HepG2 (cell line): ENCODE measurements around the gene GRHL1. TPM values are rescaled to one million over a fixed set of nuclear protein-coding genes. Genes with fewer than 3 reads are reported as not detected.
A peak's percentile ranks its signal among the peaks of the same experiment; 100 is the strongest.

Source experiments
- AKAP8 ChIP-seq: sonication (generic); formaldehyde crosslinking; IDR thresholded peaks from 2 replicates; pipeline ENCODE4 v1.5.1; 2020; ENCODE audit warnings: mild to moderate bottlenecking, missing genetic modification reagents
- CEBPG ChIP-seq: IDR thresholded peaks from 2 replicates; pipeline ENCODE4 v1.6.1; 2016
- ETV6 ChIP-seq: sonication (generic); formaldehyde crosslinking; conservative IDR thresholded peaks from 2 replicates; pipeline ENCODE4 v1.4.0; 2020; ENCODE audit warnings: missing genetic modification reagents
- NFIC ChIP-seq: IDR thresholded peaks from 2 replicates; pipeline ENCODE4 v1.6.1; 2012; ENCODE audit warnings: mild to moderate bottlenecking, low read length, inconsistent platforms
- NKX3-1 ChIP-seq: sonication (generic); formaldehyde crosslinking; IDR thresholded peaks from 2 replicates; pipeline ENCODE4 v1.5.0; 2020; ENCODE audit warnings: missing genetic modification reagents
- RBM39 ChIP-seq: fragments of 200-400 bp; formaldehyde crosslinking; IDR thresholded peaks from one replicate; pipeline ENCODE4 v1.6.1; 2018; ENCODE audit warnings: antibody characterized with exemption, mild to moderate bottlenecking, low read depth, low read length; ENCODE audit not compliant: poor library complexity, severe bottlenecking
- RELA ChIP-seq: sonication (generic); formaldehyde crosslinking; IDR thresholded peaks from 2 replicates; pipeline ENCODE4 v1.4.0; 2020; ENCODE audit warnings: missing genetic modification reagents
- SIN3A ChIP-seq: IDR thresholded peaks from 2 replicates; pipeline ENCODE4 v1.6.1; 2011; ENCODE audit warnings: low read depth, mild to moderate bottlenecking, control low read depth, low read length, borderline replicate concordance
- SMARCC2 ChIP-seq: fragments of 450-650 bp; IDR thresholded peaks from 2 replicates; pipeline ENCODE4 v1.6.1; 2017; ENCODE audit warnings: antibody characterized with exemption, mild to moderate bottlenecking
- SNAI1 ChIP-seq: sonication (generic); formaldehyde crosslinking; IDR thresholded peaks from 2 replicates; pipeline ENCODE4 v1.5.0; 2020; ENCODE audit warnings: mild to moderate bottlenecking, missing genetic modification reagents, borderline replicate concordance
- TBX3 ChIP-seq: fragments of 450-650 bp; IDR thresholded peaks from 2 replicates; pipeline ENCODE4 v1.6.1; 2017; ENCODE audit warnings: antibody characterized with exemption, mild to moderate bottlenecking, inconsistent platforms, borderline replicate concordance
- ZFP90 ChIP-seq: sonication (generic); formaldehyde crosslinking; IDR thresholded peaks from 2 replicates; pipeline ENCODE4 v1.8.0; 2022; ENCODE audit warnings: missing genetic modification reagents, mild to moderate bottlenecking, inconsistent platforms, borderline replicate concordance
- ZNF10 ChIP-seq: sonication (generic); formaldehyde crosslinking; IDR thresholded peaks from 2 replicates; pipeline ENCODE4 v1.4.0; 2020; ENCODE audit warnings: mild to moderate bottlenecking, low read depth, missing genetic modification reagents, borderline replicate concordance
- ZNF775 ChIP-seq: sonication (generic); formaldehyde crosslinking; IDR thresholded peaks from 2 replicates; pipeline ENCODE4 v1.4.0; 2020; ENCODE audit warnings: missing genetic modification reagents, mild to moderate bottlenecking, moderate library complexity, borderline replicate concordance
- polyA plus RNA-seq, 8 experiments: library from polyadenylated mRNA; depleted of rRNA in 3 of 8; stranded (reverse) in 7 of 8; unstranded in 1 of 8; fragments of >200 nt; fragmentation: Illumina TruSeq in 4 of 8; extraction: Trizol in 4 of 8; gene quantifications; 2 replicates each; pipeline versions ENCODE4 v1.2.1 to v1.2.3, GENCODE V29; 2011 to 2016; ENCODE audit warnings: low read depth in 4 of 8, missing spikeins in 1 of 8, mixed read lengths in 1 of 8; ENCODE audit not compliant: insufficient read depth in 1 of 8
- total RNA-seq, 5 experiments: library from RNA; depleted of rRNA; stranded (reverse); fragments of >200 nt; fragmentation: Illumina TruSeq; extraction: Trizol; gene quantifications; 2 replicates each; pipeline ENCODE4 v1.2.3, GENCODE V29; 2016; ENCODE audit warnings: low read depth in 1 of 5
- TF ChIP-seq, protein P1 (sequence below): sonication (generic); formaldehyde crosslinking; IDR thresholded peaks from 2 replicates; pipeline ENCODE4 v1.8.1; 2022; ENCODE audit warnings: mild to moderate bottlenecking, missing genetic modification reagents
- TF ChIP-seq, protein P2 (sequence below): sonication (generic); formaldehyde crosslinking; IDR thresholded peaks from 2 replicates; pipeline ENCODE4 v1.4.0; 2020; ENCODE audit warnings: missing genetic modification reagents
- TF ChIP-seq, protein P3 (sequence below): sonication (generic); formaldehyde crosslinking; IDR thresholded peaks from 2 replicates; pipeline ENCODE4 v1.9.0; 2021; ENCODE audit warnings: missing genetic modification reagents, mild to moderate bottlenecking, borderline replicate concordance
- TF ChIP-seq, protein P4 (sequence below): sonication (generic); formaldehyde crosslinking; IDR thresholded peaks from 2 replicates; pipeline ENCODE4 v1.4.0; 2020; ENCODE audit warnings: missing genetic modification reagents, borderline replicate concordance
- TF ChIP-seq, protein P5 (sequence below): sonication (generic); formaldehyde crosslinking; IDR thresholded peaks from 2 replicates; pipeline ENCODE4 v1.8.0; 2022; ENCODE audit warnings: missing genetic modification reagents, mild to moderate bottlenecking, moderate library complexity, borderline replicate concordance
- TF ChIP-seq, protein P6 (sequence below): IDR thresholded peaks from 2 replicates; pipeline ENCODE4 v1.6.1; 2016; ENCODE audit warnings: control low read depth

GRHL1 gene
- total and polyA plus RNA-seq, 2 of the 13 experiments (the other 11 are each of a cell fraction or from before 2014, with no cell fraction given) = 9.3 to 12.0 TPM

DNA sequence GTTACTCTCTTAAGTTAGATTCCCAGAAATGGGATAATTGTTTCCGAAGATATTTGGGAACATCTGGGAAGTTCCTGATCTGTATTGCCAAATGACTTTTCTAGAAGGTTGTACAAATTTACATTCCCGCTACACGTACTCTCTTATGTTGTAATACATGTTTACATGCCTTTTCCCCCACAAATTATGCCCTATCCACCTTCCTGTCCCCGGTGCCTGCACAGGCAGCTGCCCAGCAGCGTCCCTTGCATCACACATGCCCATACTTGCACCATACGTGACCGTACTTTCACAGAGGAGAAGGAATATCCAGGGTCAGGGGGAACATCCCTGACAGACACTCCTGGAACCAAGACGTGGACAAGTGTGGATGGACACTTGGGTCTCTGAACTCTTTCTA, 67.7 kb downstream of the GRHL1 start (continued):
- TF ChIP-seq, protein P1, sequence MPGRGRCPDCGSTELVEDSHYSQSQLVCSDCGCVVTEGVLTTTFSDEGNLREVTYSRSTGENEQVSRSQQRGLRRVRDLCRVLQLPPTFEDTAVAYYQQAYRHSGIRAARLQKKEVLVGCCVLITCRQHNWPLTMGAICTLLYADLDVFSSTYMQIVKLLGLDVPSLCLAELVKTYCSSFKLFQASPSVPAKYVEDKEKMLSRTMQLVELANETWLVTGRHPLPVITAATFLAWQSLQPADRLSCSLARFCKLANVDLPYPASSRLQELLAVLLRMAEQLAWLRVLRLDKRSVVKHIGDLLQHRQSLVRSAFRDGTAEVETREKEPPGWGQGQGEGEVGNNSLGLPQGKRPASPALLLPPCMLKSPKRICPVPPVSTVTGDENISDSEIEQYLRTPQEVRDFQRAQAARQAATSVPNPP (CRISPR knock-in tag) = no peak
- no peak for TF ChIP-seq SIN3A
- no peak for TF ChIP-seq SMARCC2
- no peak for TF ChIP-seq NFIC
- TF ChIP-seq, protein P2, sequence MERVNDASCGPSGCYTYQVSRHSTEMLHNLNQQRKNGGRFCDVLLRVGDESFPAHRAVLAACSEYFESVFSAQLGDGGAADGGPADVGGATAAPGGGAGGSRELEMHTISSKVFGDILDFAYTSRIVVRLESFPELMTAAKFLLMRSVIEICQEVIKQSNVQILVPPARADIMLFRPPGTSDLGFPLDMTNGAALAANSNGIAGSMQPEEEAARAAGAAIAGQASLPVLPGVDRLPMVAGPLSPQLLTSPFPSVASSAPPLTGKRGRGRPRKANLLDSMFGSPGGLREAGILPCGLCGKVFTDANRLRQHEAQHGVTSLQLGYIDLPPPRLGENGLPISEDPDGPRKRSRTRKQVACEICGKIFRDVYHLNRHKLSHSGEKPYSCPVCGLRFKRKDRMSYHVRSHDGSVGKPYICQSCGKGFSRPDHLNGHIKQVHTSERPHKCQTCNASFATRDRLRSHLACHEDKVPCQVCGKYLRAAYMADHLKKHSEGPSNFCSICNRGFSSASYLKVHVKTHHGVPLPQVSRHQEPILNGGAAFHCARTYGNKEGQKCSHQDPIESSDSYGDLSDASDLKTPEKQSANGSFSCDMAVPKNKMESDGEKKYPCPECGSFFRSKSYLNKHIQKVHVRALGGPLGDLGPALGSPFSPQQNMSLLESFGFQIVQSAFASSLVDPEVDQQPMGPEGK = 0 out of 2 replicates have a peak, but pooled peaks have one; percentile 8
- TF ChIP-seq, protein P3, sequence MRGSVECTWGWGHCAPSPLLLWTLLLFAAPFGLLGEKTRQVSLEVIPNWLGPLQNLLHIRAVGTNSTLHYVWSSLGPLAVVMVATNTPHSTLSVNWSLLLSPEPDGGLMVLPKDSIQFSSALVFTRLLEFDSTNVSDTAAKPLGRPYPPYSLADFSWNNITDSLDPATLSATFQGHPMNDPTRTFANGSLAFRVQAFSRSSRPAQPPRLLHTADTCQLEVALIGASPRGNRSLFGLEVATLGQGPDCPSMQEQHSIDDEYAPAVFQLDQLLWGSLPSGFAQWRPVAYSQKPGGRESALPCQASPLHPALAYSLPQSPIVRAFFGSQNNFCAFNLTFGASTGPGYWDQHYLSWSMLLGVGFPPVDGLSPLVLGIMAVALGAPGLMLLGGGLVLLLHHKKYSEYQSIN (CRISPR knock-in tag) = no peak
- TF ChIP-seq CEBPG = peak; percentile 93
- TF ChIP-seq ZFP90 (CRISPR knock-in tag) = no peak
- TF ChIP-seq TBX3 = no peak
- TF ChIP-seq, protein P4, sequence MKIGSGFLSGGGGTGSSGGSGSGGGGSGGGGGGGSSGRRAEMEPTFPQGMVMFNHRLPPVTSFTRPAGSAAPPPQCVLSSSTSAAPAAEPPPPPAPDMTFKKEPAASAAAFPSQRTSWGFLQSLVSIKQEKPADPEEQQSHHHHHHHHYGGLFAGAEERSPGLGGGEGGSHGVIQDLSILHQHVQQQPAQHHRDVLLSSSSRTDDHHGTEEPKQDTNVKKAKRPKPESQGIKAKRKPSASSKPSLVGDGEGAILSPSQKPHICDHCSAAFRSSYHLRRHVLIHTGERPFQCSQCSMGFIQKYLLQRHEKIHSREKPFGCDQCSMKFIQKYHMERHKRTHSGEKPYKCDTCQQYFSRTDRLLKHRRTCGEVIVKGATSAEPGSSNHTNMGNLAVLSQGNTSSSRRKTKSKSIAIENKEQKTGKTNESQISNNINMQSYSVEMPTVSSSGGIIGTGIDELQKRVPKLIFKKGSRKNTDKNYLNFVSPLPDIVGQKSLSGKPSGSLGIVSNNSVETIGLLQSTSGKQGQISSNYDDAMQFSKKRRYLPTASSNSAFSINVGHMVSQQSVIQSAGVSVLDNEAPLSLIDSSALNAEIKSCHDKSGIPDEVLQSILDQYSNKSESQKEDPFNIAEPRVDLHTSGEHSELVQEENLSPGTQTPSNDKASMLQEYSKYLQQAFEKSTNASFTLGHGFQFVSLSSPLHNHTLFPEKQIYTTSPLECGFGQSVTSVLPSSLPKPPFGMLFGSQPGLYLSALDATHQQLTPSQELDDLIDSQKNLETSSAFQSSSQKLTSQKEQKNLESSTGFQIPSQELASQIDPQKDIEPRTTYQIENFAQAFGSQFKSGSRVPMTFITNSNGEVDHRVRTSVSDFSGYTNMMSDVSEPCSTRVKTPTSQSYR (CRISPR knock-in tag) = peak; percentile 39; the same call in 1 of the 2 replicates
- TF ChIP-seq, protein P5, sequence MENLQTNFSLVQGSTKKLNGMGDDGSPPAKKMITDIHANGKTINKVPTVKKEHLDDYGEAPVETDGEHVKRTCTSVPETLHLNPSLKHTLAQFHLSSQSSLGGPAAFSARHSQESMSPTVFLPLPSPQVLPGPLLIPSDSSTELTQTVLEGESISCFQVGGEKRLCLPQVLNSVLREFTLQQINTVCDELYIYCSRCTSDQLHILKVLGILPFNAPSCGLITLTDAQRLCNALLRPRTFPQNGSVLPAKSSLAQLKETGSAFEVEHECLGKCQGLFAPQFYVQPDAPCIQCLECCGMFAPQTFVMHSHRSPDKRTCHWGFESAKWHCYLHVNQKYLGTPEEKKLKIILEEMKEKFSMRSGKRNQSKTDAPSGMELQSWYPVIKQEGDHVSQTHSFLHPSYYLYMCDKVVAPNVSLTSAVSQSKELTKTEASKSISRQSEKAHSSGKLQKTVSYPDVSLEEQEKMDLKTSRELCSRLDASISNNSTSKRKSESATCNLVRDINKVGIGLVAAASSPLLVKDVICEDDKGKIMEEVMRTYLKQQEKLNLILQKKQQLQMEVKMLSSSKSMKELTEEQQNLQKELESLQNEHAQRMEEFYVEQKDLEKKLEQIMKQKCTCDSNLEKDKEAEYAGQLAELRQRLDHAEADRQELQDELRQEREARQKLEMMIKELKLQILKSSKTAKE = 0 out of 2 replicates have a peak, but pooled peaks have one; percentile 18
- TF ChIP-seq ETV6 (CRISPR knock-in tag) = no peak
- no peak for TF ChIP-seq ZNF10 (CRISPR knock-in tag)
- no peak for TF ChIP-seq SNAI1 (CRISPR knock-in tag)
- no peak for TF ChIP-seq RELA
- TF ChIP-seq RBM39 = no peak
- TF ChIP-seq AKAP8 = no peak
- TF ChIP-seq, protein P6, sequence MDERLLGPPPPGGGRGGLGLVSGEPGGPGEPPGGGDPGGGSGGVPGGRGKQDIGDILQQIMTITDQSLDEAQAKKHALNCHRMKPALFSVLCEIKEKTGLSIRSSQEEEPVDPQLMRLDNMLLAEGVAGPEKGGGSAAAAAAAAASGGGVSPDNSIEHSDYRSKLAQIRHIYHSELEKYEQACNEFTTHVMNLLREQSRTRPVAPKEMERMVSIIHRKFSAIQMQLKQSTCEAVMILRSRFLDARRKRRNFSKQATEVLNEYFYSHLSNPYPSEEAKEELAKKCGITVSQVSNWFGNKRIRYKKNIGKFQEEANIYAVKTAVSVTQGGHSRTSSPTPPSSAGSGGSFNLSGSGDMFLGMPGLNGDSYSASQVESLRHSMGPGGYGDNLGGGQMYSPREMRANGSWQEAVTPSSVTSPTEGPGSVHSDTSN (CRISPR knock-in tag) = no peak
- no peak for TF ChIP-seq ZNF775 (CRISPR knock-in tag)
- TF ChIP-seq NKX3-1 (CRISPR knock-in tag) = no peak
